ENCODE results near the gene BRWD1. TPM values are rescaled to one million over a fixed set of nuclear protein-coding genes. Genes with fewer than 3 reads are reported as not detected.

Gene BRWD1
- total RNA-seq, 2 experiments from 2014 or later, result 53.2 to 61.7 TPM

GRCh38 chr21:39318091-39318959 lies 4.9 kb upstream of the BRWD1 start:
- DNase-seq (ENCODE audit: low spot score), result peak; percentile 51
- CTCF ChIA-PET (ENCODE audit: unreplicated experiment), result interaction anchor here (1.6 kb wide), 1 partner anchor 69 kb away, joined by 5 read pairs; no protein-coding TSS in a partner anchor
- TF ChIP-seq EZH2phosphoT487 (IDR thresholded peaks at IDR 0.05; ENCODE audit: borderline replicate concordance, low read depth, low read length) (no peak), CTCF (conservative IDR thresholded peaks at IDR 0.05; ENCODE audit: low read length) (no peak)
- H3K27ac ChIP-seq (ENCODE audit: low read depth, low read length, poor library complexity, severe bottlenecking), result peak overlapping the region; percentile 90
- H3K79me2 ChIP-seq (ENCODE audit: insufficient read depth, low read depth, low read length), result peaks cover 10% of the 10 kb centered on the region; the same call in 1 of the 2 replicates
- POLR2A ChIA-PET, result interaction anchor here (0.9 to 7.6 kb wide), 10 partner anchors 8 to 55 kb away, joined by 3 to 50 read pairs (median 5); partner anchors contain the start of gene HMGN1
- intact Hi-C loops (cut with micrococcal nuclease; ENCODE audit: unreplicated experiment), result loop anchor here (1.0 kb wide), 1 partner anchor 31 kb away; the partner anchor contains the start of gene HMGN1
- no peaks in the 10 kb centered on the region for H3K9me2 ChIP-seq (ENCODE audit: insufficient read depth, low read length)
- BruUV-seq (replicated peaks), result no TSS peak
- peak overlapping the region; percentile 57 for H3K4me2 ChIP-seq (ENCODE audit: low read length)
- peaks cover 77% of the 10 kb centered on the region for H3K4me1 ChIP-seq (ENCODE audit: insufficient read depth, low read length, poor library complexity, severe bottlenecking)
- H2AFZ ChIP-seq (ENCODE audit: low read length), result peak overlapping the region; percentile 75
- H4K20me1 ChIP-seq (ENCODE audit: insufficient read depth, low read length), result no peaks in the 10 kb centered on the region
- no peaks in the 10 kb centered on the region for H3K36me3 ChIP-seq (ENCODE audit: insufficient read depth, low read length)
- H3K9me3 ChIP-seq (ENCODE audit: low read length), result no peaks in the 10 kb centered on the region
- H3K4me3 ChIP-seq (ENCODE audit: low read depth, low read length, poor library complexity, severe bottlenecking), result peak overlapping the region; percentile 31

- BruUV-seq (replicated peaks), result TSS peak; percentile 73
- peak overlapping the region; percentile 75; the same call in 1 of the 2 replicates for H2AFZ ChIP-seq (ENCODE audit: low read length)
Measured at GRCh38 chr21:39317134-39318090, 4.0 kb upstream of the BRWD1 start.

More at GRCh38 chr21:39317134-39318090, 4.0 kb upstream of the BRWD1 start:
- Histone ChIP-seq H3K36me3 (ENCODE audit: insufficient read depth, low read length) (no peaks in the 10 kb centered on the region), H3K79me2 (ENCODE audit: insufficient read depth, low read depth, low read length) (peaks cover 10% of the 10 kb centered on the region; the same call in 1 of the 2 replicates), H3K9me2 (ENCODE audit: insufficient read depth, low read length) (no peaks in the 10 kb centered on the region), H3K4me2 (ENCODE audit: low read length) (peak overlapping the region; percentile 57), H3K4me3 (ENCODE audit: low read depth, low read length, poor library complexity, severe bottlenecking) (peak overlapping the region; percentile 31), H4K20me1 (ENCODE audit: insufficient read depth, low read length) (no peaks in the 10 kb centered on the region), H3K27ac (ENCODE audit: low read depth, low read length, poor library complexity, severe bottlenecking) (peak overlapping the region; percentile 90), H3K4me1 (ENCODE audit: insufficient read depth, low read length, poor library complexity, severe bottlenecking) (peaks cover 71% of the 10 kb centered on the region), H3K9me3 (ENCODE audit: low read length) (no peaks in the 10 kb centered on the region)
- intact Hi-C loops (cut with micrococcal nuclease; ENCODE audit: unreplicated experiment), result loop anchor here (1.0 kb wide), 1 partner anchor 32 kb away; the partner anchor contains the start of gene HMGN1
- TF ChIP-seq CTCF (conservative IDR thresholded peaks at IDR 0.05; ENCODE audit: low read length) (no peak), EZH2phosphoT487 (IDR thresholded peaks at IDR 0.05; ENCODE audit: borderline replicate concordance, low read depth, low read length) (no peak)
- ChIA-PET CTCF (ENCODE audit: unreplicated experiment) (interaction anchor here (1.6 kb wide), 1 partner anchor 70 kb away, joined by 5 read pairs; no protein-coding TSS in a partner anchor), POLR2A (interaction anchor here (0.7 to 7.6 kb wide), 13 partner anchors 9 to 134 kb away, joined by 3 to 50 read pairs (median 4); partner anchors contain the start of genes HMGN1 and PSMG1)
- DNase-seq (ENCODE audit: low spot score), result peak; percentile 49
